SK-N-SH (cell line): ENCODE data around the gene ADISSP. TPM values are rescaled to one million over a fixed set of nuclear protein-coding genes. Genes with fewer than 3 reads are reported as not detected.
A peak's percentile ranks its signal among the peaks of the same experiment; 100 is the strongest.

Experiments used
- CTCF ChIA-PET: fragments of 300-600, 350-600 bp; formaldehyde crosslinking; extraction: SDS; loops from one replicate; lab custom pipeline; 2021; lab: Yijun Ruan, JAX
- POLR2A ChIA-PET: fragments of 350-600 bp; sonication (Branson Sonifier 250); formaldehyde crosslinking; extraction: SDS; loops from one replicate; lab custom pipeline; 2020; ENCODE audit warnings: antibody characterized with exemption, inconsistent platforms; lab: Yijun Ruan, JAX
- DNase-seq: peaks from one replicate; pipeline ENCODE4 v3.0.0; 2012
- H2AFZ ChIP-seq: fragments of 200-600 bp; sonication (generic); 2 replicates; pipeline ENCODE4 v1.8.1; 2016; ENCODE audit warnings: antibody characterized with exemption, mild to moderate bottlenecking, low read depth
- H3F3A ChIP-seq: fragments of 200-600 bp; sonication (generic); replicated peaks from 2 replicates; pipeline ENCODE3; 2016; ENCODE audit warnings: antibody characterized with exemption, mild to moderate bottlenecking; ENCODE audit not compliant: insufficient read depth
- H3K27ac ChIP-seq, 2 experiments: fragments of 200-500 bp in 1 of 2; fragments of 200-600 bp in 1 of 2; sonication (Bioruptor generic) in 1 of 2; sonication (generic), shearing (Covaris generic) in 1 of 2; 2 replicates each; pipeline versions ENCODE4 v1.5.1 to v1.6.1; 2014 to 2016; ENCODE audit warnings: low read depth in 2 of 2, inconsistent platforms in 1 of 2, low read length in 1 of 2, mild to moderate bottlenecking in 1 of 2, mixed read lengths in 1 of 2
- H3K27me3 ChIP-seq: fragments of 200-600 bp; sonication (generic), shearing (Covaris generic); 2 replicates; pipeline ENCODE4 v1.6.1; 2016; ENCODE audit warnings: mixed run types; ENCODE audit not compliant: insufficient read depth
- H3K36me3 ChIP-seq, 2 experiments: fragments of 200-500 bp in 1 of 2; fragments of 200-600 bp in 1 of 2; sonication (Bioruptor generic) in 1 of 2; sonication (generic) in 1 of 2; replicated peaks in 1 of 2; 2 replicates each; pipeline versions ENCODE3 to v1.5.1; 2014 to 2016; ENCODE audit warnings: low read length in 1 of 2, mild to moderate bottlenecking in 1 of 2; ENCODE audit not compliant: insufficient read depth in 2 of 2, control insufficient read depth in 1 of 2
- H3K4me1 ChIP-seq, 2 experiments: fragments of 200-500 bp in 1 of 2; fragments of 200-600 bp in 1 of 2; sonication (Bioruptor generic) in 1 of 2; sonication (generic), shearing (Covaris generic) in 1 of 2; 2 replicates each; pipeline versions ENCODE4 v1.5.1 to v1.6.1; 2014 to 2016; ENCODE audit warnings: low read depth in 1 of 2, low read length in 1 of 2, mixed run types in 1 of 2; ENCODE audit not compliant: insufficient read depth in 2 of 2, control insufficient read depth in 1 of 2
- H3K4me2 ChIP-seq: fragments of 200-600 bp; sonication (generic), shearing (Covaris generic); 2 replicates; pipeline ENCODE4 v1.6.1; 2017; ENCODE audit warnings: mixed run types
- H3K4me3 ChIP-seq, 2 experiments: fragments of 200-500 bp in 1 of 2; fragments of 200-600 bp in 1 of 2; sonication (Bioruptor generic) in 1 of 2; sonication (generic), shearing (Covaris generic) in 1 of 2; 2 replicates each; pipeline versions ENCODE4 v1.5.1 to v1.8.1; 2014 to 2016; ENCODE audit warnings: low read depth in 2 of 2, inconsistent platforms in 1 of 2, low read length in 1 of 2, mild to moderate bottlenecking in 1 of 2, mixed read lengths in 1 of 2, moderate library complexity in 1 of 2
- H3K79me2 ChIP-seq: fragments of 200-600 bp; sonication (generic); 2 replicates; pipeline ENCODE4 v1.8.1; 2017; ENCODE audit warnings: mild to moderate bottlenecking; ENCODE audit not compliant: insufficient read depth
- H3K9ac ChIP-seq: fragments of 200-600 bp; sonication (generic); 2 replicates; pipeline ENCODE4 v1.6.1; 2017; ENCODE audit warnings: mixed run types
- H3K9me2 ChIP-seq: fragments of 200-600 bp; sonication (generic); 2 replicates; pipeline ENCODE4 v1.6.1; 2017; ENCODE audit warnings: mixed run types
- H3K9me3 ChIP-seq: fragments of 200-600 bp; sonication (generic); 2 replicates; pipeline ENCODE4 v1.6.1; 2017; ENCODE audit warnings: mixed run types, mild to moderate bottlenecking, moderate library complexity
- H4K20me1 ChIP-seq: fragments of 200-600 bp; sonication (generic); 2 replicates; pipeline ENCODE4 v1.6.1; 2017; ENCODE audit warnings: mild to moderate bottlenecking, mixed run types; ENCODE audit not compliant: insufficient read depth
- CHD2 ChIP-seq: fragments of 150-350 bp; IDR thresholded peaks from 2 replicates; pipeline ENCODE4 v1.6.1; 2018; ENCODE audit warnings: low read length; ENCODE audit not compliant: partially characterized antibody
- ELF1 ChIP-seq: IDR thresholded peaks from 2 replicates; pipeline ENCODE4 v1.4.0; 2012
- EZH2phosphoT487 ChIP-seq: fragments of 200-600 bp; sonication (generic); IDR thresholded peaks from 2 replicates; pipeline ENCODE4 v1.6.1; 2017; ENCODE audit warnings: low read depth, mixed run types, mild to moderate bottlenecking, antibody characterized with exemption, moderate library complexity, borderline replicate concordance
- FOXJ3 ChIP-seq: sonication (generic); formaldehyde crosslinking; IDR thresholded peaks from 2 replicates; pipeline ENCODE4 v1.5.1; 2020; ENCODE audit warnings: mild to moderate bottlenecking, missing genetic modification reagents
- GABPA ChIP-seq: IDR thresholded peaks from 2 replicates; pipeline ENCODE4 v1.4.0; 2012; ENCODE audit warnings: low read depth, mild to moderate bottlenecking
- JUND ChIP-seq: IDR thresholded peaks from 2 replicates; pipeline ENCODE4 v1.4.0; 2012
- MXI1 ChIP-seq: IDR thresholded peaks from 2 replicates; pipeline ENCODE4 v1.6.1; 2012; ENCODE audit warnings: mild to moderate bottlenecking, low read depth, low read length, improper control_type of control experiment
- NFIC ChIP-seq: IDR thresholded peaks from 2 replicates; pipeline ENCODE4 v1.4.0; 2012; ENCODE audit warnings: borderline replicate concordance
- POLR2AphosphoS5 ChIP-seq: IDR thresholded peaks from 2 replicates; pipeline ENCODE4 v1.6.1; 2012; ENCODE audit warnings: low read depth, low read length
- RCOR1 ChIP-seq: fragments of 150-350 bp; IDR thresholded peaks from 2 replicates; pipeline ENCODE4 v1.6.1; 2017; ENCODE audit warnings: antibody characterized with exemption, low read length
- RFX5 ChIP-seq: IDR thresholded peaks from 2 replicates; pipeline ENCODE4 v1.6.1; 2012; ENCODE audit warnings: mild to moderate bottlenecking, improper control_type of control experiment, low read length
- SIN3A ChIP-seq: IDR thresholded peaks from 2 replicates; pipeline ENCODE4 v1.6.1; 2012; ENCODE audit warnings: low read depth, mild to moderate bottlenecking, low read length, moderate library complexity, borderline replicate concordance
- TCF12 ChIP-seq: IDR thresholded peaks from 2 replicates; pipeline ENCODE4 v1.4.0; 2012
- TEAD4 ChIP-seq: IDR thresholded peaks from 2 replicates; pipeline ENCODE4 v1.4.0; 2012; ENCODE audit warnings: mild to moderate bottlenecking, borderline replicate concordance; ENCODE audit not compliant: insufficient read depth
- WGBS: methylation state at CpG from one replicate; pipeline ENCODE4 v1.1.6; 2017; ENCODE audit warnings: low lambda C conversion rate; 5-methylcytosine and 5-hydroxymethylcytosine counted together
- polyA plus RNA-seq, 3 experiments: library from polyadenylated mRNA; depleted of rRNA; stranded (reverse); fragments of >200 nt; gene quantifications; 2 replicates each; pipeline ENCODE4 v1.2.3, GENCODE V29; 2012
- TF ChIP-seq, protein P1 (sequence below): fragments of 150-350 bp; IDR thresholded peaks from 2 replicates; pipeline ENCODE4 v1.6.1; 2017; ENCODE audit warnings: antibody characterized with exemption, low read length, low read depth, borderline replicate concordance
- TF ChIP-seq, protein P2 (sequence below): fragments of 150-350 bp; IDR thresholded peaks from 2 replicates; pipeline ENCODE4 v1.6.1; 2016; ENCODE audit warnings: mild to moderate bottlenecking, low read depth, low read length
- TF ChIP-seq, protein P3 (sequence below): IDR thresholded peaks from 2 replicates; pipeline ENCODE4 v1.4.0; 2012; ENCODE audit warnings: low read depth, borderline replicate concordance
- TF ChIP-seq, protein P4 (sequence below): IDR thresholded peaks from 2 replicates; pipeline ENCODE4; 2012
- TF ChIP-seq, protein P5 (sequence below): IDR thresholded peaks from 2 replicates; pipeline ENCODE4 v1.4.0; 2012; ENCODE audit warnings: low read depth
- TF ChIP-seq, protein P6 (sequence below): IDR thresholded peaks from 2 replicates; pipeline ENCODE4 v1.6.1; 2012; ENCODE audit warnings: mild to moderate bottlenecking, low read depth, low read length, moderate library complexity

Gene ADISSP
- polyA plus RNA-seq, 1 of the 3 experiments (the other 2 are of a cell fraction) = 73.9 TPM

DNA sequence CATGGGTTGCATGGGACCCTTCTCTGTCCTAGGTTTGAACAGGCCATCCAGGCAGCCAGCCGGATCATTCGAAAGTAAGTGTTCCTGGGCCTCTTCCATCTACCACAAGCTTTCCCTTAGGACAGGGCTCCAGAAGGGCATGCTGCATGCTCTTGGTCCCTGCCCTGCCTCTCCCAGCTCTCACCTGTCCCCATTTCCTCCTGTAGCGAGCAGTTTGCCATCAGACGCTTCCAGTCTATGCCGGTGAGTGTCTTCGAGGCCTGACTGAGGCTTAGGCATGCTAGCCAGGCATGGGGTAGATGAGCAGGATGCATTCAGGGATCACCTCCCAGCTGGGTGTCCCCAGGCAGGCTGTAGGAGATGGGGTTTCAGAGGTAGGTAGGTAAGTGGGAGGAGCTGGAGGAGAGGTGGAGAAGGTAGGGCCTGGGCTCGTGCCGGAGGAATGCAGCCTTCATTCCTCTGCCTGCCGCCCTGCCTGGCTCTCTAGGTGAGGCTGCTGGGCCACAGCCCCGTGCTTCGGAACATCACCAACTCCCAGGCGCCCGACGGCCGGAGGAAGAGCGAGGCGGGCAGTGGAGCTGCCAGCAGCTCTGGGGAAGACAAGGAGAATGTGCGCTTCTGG, 32.8 kb upstream of the ADISSP start:
- no peaks in the 10 kb centered on the region for H3K27me3 ChIP-seq
- no peaks in the 10 kb centered on the region for H3K9me3 ChIP-seq
- ChIA-PET POLR2A (interaction anchor here (0.5 to 1.1 kb wide), 2 partner anchors 10 to 145 kb away, joined by 3 read pairs; no protein-coding TSS in a partner anchor), CTCF (interaction anchor here (1.1 to 3.0 kb wide), 4 partner anchors 8 to 124 kb away, joined by 3 to 23 read pairs (median 4); partner anchors contain the start of genes AP5S1 and SPEF1)
- no peak overlapping the region for H3K4me3 ChIP-seq
- H4K20me1 ChIP-seq = no peaks in the 10 kb centered on the region
- WGBS = 98% methylated on average over 17 of the region's 18 CpGs
- H2AFZ ChIP-seq = no peak overlapping the region
- H3K9me2 ChIP-seq = no peaks in the 10 kb centered on the region
- peaks cover 26 to 48% of the 10 kb centered on the region in 2 experiments for H3K36me3 ChIP-seq
- H3K79me2 ChIP-seq = peaks cover 49% of the 10 kb centered on the region
- peak overlapping the region in 1 of 2 experiments; percentile 65; a peak in 2 of 4 replicates for H3K27ac ChIP-seq
- H3F3A ChIP-seq = peaks cover 8% of the 10 kb centered on the region
- H3K4me2 ChIP-seq = no peak overlapping the region
- no peak overlapping the region for H3K9ac ChIP-seq
- DNase-seq = no peak
- TF ChIP-seq, protein P1, sequence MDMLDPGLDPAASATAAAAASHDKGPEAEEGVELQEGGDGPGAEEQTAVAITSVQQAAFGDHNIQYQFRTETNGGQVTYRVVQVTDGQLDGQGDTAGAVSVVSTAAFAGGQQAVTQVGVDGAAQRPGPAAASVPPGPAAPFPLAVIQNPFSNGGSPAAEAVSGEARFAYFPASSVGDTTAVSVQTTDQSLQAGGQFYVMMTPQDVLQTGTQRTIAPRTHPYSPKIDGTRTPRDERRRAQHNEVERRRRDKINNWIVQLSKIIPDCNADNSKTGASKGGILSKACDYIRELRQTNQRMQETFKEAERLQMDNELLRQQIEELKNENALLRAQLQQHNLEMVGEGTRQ = no peak
- TF ChIP-seq, protein P2, sequence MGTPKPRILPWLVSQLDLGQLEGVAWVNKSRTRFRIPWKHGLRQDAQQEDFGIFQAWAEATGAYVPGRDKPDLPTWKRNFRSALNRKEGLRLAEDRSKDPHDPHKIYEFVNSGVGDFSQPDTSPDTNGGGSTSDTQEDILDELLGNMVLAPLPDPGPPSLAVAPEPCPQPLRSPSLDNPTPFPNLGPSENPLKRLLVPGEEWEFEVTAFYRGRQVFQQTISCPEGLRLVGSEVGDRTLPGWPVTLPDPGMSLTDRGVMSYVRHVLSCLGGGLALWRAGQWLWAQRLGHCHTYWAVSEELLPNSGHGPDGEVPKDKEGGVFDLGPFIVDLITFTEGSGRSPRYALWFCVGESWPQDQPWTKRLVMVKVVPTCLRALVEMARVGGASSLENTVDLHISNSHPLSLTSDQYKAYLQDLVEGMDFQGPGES = no peak
- TF ChIP-seq, protein P3, sequence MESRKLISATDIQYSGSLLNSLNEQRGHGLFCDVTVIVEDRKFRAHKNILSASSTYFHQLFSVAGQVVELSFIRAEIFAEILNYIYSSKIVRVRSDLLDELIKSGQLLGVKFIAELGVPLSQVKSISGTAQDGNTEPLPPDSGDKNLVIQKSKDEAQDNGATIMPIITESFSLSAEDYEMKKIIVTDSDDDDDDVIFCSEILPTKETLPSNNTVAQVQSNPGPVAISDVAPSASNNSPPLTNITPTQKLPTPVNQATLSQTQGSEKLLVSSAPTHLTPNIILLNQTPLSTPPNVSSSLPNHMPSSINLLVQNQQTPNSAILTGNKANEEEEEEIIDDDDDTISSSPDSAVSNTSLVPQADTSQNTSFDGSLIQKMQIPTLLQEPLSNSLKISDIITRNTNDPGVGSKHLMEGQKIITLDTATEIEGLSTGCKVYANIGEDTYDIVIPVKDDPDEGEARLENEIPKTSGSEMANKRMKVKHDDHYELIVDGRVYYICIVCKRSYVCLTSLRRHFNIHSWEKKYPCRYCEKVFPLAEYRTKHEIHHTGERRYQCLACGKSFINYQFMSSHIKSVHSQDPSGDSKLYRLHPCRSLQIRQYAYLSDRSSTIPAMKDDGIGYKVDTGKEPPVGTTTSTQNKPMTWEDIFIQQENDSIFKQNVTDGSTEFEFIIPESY = no peak
- TF ChIP-seq RCOR1 = no peak
- TF ChIP-seq MXI1 = no peak
- TF ChIP-seq, protein P4, sequence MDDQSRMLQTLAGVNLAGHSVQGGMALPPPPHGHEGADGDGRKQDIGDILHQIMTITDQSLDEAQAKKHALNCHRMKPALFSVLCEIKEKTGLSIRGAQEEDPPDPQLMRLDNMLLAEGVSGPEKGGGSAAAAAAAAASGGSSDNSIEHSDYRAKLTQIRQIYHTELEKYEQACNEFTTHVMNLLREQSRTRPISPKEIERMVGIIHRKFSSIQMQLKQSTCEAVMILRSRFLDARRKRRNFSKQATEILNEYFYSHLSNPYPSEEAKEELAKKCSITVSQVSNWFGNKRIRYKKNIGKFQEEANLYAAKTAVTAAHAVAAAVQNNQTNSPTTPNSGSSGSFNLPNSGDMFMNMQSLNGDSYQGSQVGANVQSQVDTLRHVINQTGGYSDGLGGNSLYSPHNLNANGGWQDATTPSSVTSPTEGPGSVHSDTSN = no peak
- TF ChIP-seq GABPA = no peak
- TF ChIP-seq, protein P5, sequence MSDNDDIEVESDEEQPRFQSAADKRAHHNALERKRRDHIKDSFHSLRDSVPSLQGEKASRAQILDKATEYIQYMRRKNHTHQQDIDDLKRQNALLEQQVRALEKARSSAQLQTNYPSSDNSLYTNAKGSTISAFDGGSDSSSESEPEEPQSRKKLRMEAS = no peak
- no peak for TF ChIP-seq TEAD4
- TF ChIP-seq TCF12 = no peak
- no peak for TF ChIP-seq SIN3A
- no peak for TF ChIP-seq POLR2AphosphoS5
- no peak for TF ChIP-seq FOXJ3 (CRISPR knock-in tag)
- TF ChIP-seq NFIC = no peak
- no peak for TF ChIP-seq ELF1
- no peak for TF ChIP-seq EZH2phosphoT487
- TF ChIP-seq, protein P6, sequence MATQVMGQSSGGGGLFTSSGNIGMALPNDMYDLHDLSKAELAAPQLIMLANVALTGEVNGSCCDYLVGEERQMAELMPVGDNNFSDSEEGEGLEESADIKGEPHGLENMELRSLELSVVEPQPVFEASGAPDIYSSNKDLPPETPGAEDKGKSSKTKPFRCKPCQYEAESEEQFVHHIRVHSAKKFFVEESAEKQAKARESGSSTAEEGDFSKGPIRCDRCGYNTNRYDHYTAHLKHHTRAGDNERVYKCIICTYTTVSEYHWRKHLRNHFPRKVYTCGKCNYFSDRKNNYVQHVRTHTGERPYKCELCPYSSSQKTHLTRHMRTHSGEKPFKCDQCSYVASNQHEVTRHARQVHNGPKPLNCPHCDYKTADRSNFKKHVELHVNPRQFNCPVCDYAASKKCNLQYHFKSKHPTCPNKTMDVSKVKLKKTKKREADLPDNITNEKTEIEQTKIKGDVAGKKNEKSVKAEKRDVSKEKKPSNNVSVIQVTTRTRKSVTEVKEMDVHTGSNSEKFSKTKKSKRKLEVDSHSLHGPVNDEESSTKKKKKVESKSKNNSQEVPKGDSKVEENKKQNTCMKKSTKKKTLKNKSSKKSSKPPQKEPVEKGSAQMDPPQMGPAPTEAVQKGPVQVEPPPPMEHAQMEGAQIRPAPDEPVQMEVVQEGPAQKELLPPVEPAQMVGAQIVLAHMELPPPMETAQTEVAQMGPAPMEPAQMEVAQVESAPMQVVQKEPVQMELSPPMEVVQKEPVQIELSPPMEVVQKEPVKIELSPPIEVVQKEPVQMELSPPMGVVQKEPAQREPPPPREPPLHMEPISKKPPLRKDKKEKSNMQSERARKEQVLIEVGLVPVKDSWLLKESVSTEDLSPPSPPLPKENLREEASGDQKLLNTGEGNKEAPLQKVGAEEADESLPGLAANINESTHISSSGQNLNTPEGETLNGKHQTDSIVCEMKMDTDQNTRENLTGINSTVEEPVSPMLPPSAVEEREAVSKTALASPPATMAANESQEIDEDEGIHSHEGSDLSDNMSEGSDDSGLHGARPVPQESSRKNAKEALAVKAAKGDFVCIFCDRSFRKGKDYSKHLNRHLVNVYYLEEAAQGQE = no peak
- no peak for TF ChIP-seq CHD2
- no peak for TF ChIP-seq RFX5
- TF ChIP-seq JUND = no peak
- TF ChIP-seq, all 33 proteins: peak for 0
- peaks cover 17 to 41% of the 10 kb centered on the region in 2 experiments; a peak in 3 of 4 replicates for H3K4me1 ChIP-seq
